GM10248 (cell line): ENCODE measurements around the gene C6orf136.
"Not testable (repeated sequence)": the region's sequence is repeated elsewhere in the genome, so short reads cannot be mapped to it uniquely, and the experiment has no call there.

Source experiments
- CTCF ChIA-PET: fragments of 300-600 bp; sonication (Branson Sonifier 250); formaldehyde crosslinking; extraction: SDS; loops from one replicate; lab custom pipeline; 2021; ENCODE audit warnings: antibody characterized with exemption; lab: Yijun Ruan, JAX
- POLR2A ChIA-PET: fragments of 350-650 bp; sonication (Branson Sonifier 250); formaldehyde crosslinking; extraction: SDS; loops from one replicate; lab custom pipeline; 2020; ENCODE audit warnings: antibody characterized with exemption; lab: Yijun Ruan, JAX
- DNase-seq: peaks from one replicate; pipeline ENCODE4 v3.0.0; 2012; ENCODE audit errors: extremely low spot score
- CTCF ChIP-seq: IDR thresholded peaks from 2 replicates; pipeline ENCODE4 v1.5.1; 2012; ENCODE audit warnings: mild to moderate bottlenecking, low read depth; ENCODE audit errors: extremely low read depth, missing control alignments, control extremely low read depth

Gene C6orf136

GRCh38 chr6:30654798-30655742, 8.1 kb downstream of the C6orf136 start:
- no peak for DNase-seq
- CTCF ChIA-PET: interaction anchor here (1.0 to 4.5 kb wide), 4 partner anchors 17 to 102 kb away, joined by 3 to 15 read pairs (median 3); partner anchors contain the start of gene DHX16
- POLR2A ChIA-PET: no interaction called here
- TF ChIP-seq CTCF: no peak

- CTCF ChIA-PET: interaction anchor here (1.0 to 4.5 kb wide), 5 partner anchors 10 to 102 kb away, joined by 3 to 15 read pairs (median 4); partner anchors contain the start of gene DHX16
- no peak for TF ChIP-seq CTCF
- POLR2A ChIA-PET: no interaction called here
- DNase-seq: no peak
Observed at GRCh38 chr6:30655743-30656094, 8.8 kb downstream of the C6orf136 start.

GRCh38 chr6:30656513-30656912, 9.6 kb downstream of the C6orf136 start:
- ChIA-PET CTCF (interaction anchor here (1.0 to 1.6 kb wide), 7 partner anchors 9 to 101 kb away, joined by 3 to 7 read pairs (median 4); partner anchors contain the start of gene C6orf136), POLR2A (interaction anchor here (0.6 kb wide), 2 partner anchors 63 to 555 kb away, joined by 3 read pairs; no protein-coding TSS in a partner anchor)

GRCh38 chr6:30657454-30657853, 10.5 kb downstream of the C6orf136 start:
- no peak for DNase-seq
- POLR2A ChIA-PET: no interaction called here
- no peak for TF ChIP-seq CTCF
- CTCF ChIA-PET: interaction anchor here (1.6 kb wide), 1 partner anchor 73 kb away, joined by 4 read pairs; no protein-coding TSS in a partner anchor

More at GRCh38 chr6:30656513-30656912, 9.6 kb downstream of the C6orf136 start:
- TF ChIP-seq CTCF: no peak
- no peak for DNase-seq

- POLR2A ChIA-PET, DNase-seq: not testable (repeated sequence)
- CTCF ChIA-PET: interaction anchor here (1.0 to 1.6 kb wide), 3 partner anchors 15 to 73 kb away, joined by 4 to 5 read pairs (median 5); partner anchors contain the start of gene DHX16
Observed at GRCh38 chr6:30657922-30658321, 11.0 kb downstream of the C6orf136 start.

GRCh38 chr6:30664994-30665767, 18.2 kb downstream of the C6orf136 start:
- TF ChIP-seq CTCF: no peak
- ChIA-PET CTCF (interaction anchor here (0.8 to 6.3 kb wide), 11 partner anchors 7 to 212 kb away, joined by 3 to 29 read pairs (median 4); partner anchors contain the start of gene DHX16), POLR2A (no interaction called here)
- no peak for DNase-seq

- POLR2A ChIA-PET, DNase-seq: not testable (repeated sequence)
- CTCF ChIA-PET: interaction anchor here (0.8 to 6.3 kb wide), 3 partner anchors 12 to 65 kb away, joined by 3 to 29 read pairs (median 4); no protein-coding TSS in a partner anchor
Observed at GRCh38 chr6:30666300-30666699, 19.4 kb downstream of the C6orf136 start.
